Measurements from ENCODE around the gene GNB2. TPM values are rescaled to one million over a fixed set of nuclear protein-coding genes. Genes with fewer than 3 reads are reported as not detected.

Gene GNB2
- total and polyA plus RNA-seq, 3 donors from 2014 or later, result 195 to 325 (median 200) TPM

DNA sequence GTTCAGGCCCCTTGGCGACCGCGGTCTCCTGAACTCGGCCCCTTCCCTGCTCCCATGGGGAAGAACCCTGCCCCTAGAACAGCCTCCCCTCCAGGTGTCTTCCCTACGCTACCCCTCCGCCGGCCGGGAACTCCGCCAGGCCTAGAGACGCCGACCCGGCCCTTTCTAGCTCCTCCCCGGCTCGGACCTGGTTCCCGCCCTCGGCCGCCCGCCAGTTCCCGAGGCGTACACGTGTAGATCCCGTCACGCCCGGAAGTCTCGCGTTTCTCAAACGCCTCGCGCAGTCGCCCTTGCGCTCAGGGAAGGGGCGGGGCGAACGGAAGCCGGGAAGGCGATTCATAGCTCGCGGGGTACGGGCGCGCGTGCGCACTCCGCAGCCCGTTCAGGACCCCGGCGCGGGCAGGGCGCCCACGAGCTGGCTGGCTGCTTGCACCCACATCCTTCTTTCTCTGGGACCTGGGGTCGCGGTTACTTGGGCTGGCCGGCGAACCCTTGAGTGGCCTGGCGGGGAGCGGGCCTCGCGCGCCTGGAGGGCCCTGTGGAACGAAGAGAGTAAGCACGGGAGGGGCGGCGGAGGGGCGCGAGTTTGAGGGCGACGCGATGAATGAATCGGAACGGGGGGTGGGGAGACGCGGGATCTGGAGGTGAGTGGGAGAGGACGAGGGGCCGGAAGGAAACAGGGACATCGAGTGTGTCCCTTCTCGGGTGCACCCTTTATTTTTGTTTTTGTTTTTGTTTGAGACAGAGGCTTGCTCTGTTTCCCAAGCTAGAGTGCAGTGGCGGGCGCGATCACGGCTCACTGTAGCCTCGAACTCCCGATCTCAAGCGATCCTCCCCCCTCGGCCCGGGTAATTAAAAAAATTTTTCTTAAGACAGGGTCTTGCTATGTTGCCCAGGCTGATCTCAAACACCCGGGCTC lies 32.5 kb downstream of the GNB2 start, which contains the start of gene POP7:
POP7 (plus strand) TSS at position 369 of the 919 bp plus-strand sequence. CDS start 710 bp downstream, outside the sequence.
- peak; percentile 99 for DNase-seq
- Histone ChIP-seq H3K27ac (peak within 1 kb of the TSS; percentile 83 to 90), H3K4me1 (peaks cover 7% of the 10 kb centered on the region), H3K27me3 (no peaks in the 10 kb centered on the region), H3K4me3 (peak within 1 kb of the TSS; percentile 75 to 77), H3K36me3 (ENCODE audit: low read depth, missing control alignments) (no peaks in the 10 kb centered on the region), H3K9me3 (no peaks in the 10 kb centered on the region)
- TF ChIP-seq CTCF (IDR thresholded peaks at IDR 0.05), result peak in 1 of 3 experiments; percentile 12
- TF ChIP-seq POLR2A (IDR thresholded peaks at IDR 0.05), result no peak
- WGBS, 2 donors, result 0 to 1% methylated on average over 42 to 86 of the region's 86 CpGs
- intact Hi-C loops (cut with DNase I; ENCODE audit: low total_unique reads), result loop anchor here (5.0 kb wide), 1 partner anchor 146 kb away; the partner anchor contains the start of gene SLC12A9

DNA sequence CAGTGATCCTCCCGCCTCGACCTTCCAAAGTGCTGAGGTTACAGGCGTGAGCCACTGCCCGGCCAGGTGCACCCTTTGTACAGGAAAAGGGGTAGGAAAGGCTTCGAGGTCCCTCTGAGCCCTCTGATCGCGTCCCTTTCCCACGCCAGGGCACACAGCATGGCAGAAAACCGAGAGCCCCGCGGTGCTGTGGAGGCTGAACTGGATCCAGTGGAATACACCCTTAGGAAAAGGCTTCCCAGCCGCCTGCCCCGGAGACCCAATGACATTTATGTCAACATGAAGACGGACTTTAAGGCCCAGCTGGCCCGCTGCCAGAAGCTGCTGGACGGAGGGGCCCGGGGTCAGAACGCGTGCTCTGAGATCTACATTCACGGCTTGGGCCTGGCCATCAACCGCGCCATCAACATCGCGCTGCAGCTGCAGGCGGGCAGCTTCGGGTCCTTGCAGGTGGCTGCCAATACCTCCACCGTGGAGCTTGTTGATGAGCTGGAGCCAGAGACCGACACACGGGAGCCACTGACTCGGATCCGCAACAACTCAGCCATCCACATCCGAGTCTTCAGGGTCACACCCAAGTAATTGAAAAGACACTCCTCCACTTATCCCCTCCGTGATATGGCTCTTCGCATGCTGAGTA lies 33.3 kb downstream of the GNB2 start:
- 13 to 15% methylated on average over 26 to 34 of the region's 34 CpGs for WGBS, 2 donors
- DNase-seq, result no peak

GRCh38 chr7:100708395-100708794 lies 34.9 kb downstream of the GNB2 start:
- peaks cover 7% of the 10 kb centered on the region for H3K4me1 ChIP-seq
- TF ChIP-seq CTCF (IDR thresholded peaks at IDR 0.05) (no peak), POLR2A (IDR thresholded peaks at IDR 0.05) (no peak)

More for the DNA sequence above, 33.3 kb downstream of the GNB2 start:
- no peaks in the 10 kb centered on the region for H3K9me3 ChIP-seq
- intact Hi-C loops (cut with DNase I; ENCODE audit: low total_unique reads), result loop anchor here (5.0 kb wide), 1 partner anchor 146 kb away; the partner anchor contains the start of gene SLC12A9
- no peaks in the 10 kb centered on the region for H3K36me3 ChIP-seq (ENCODE audit: low read depth, missing control alignments)
- no peaks in the 10 kb centered on the region for H3K27me3 ChIP-seq
- no peak for TF ChIP-seq CTCF (IDR thresholded peaks at IDR 0.05)
- no peak for TF ChIP-seq POLR2A (IDR thresholded peaks at IDR 0.05)
- H3K4me3 ChIP-seq, result peak overlapping the region; percentile 75 to 77
- H3K27ac ChIP-seq, result peak overlapping the region in 1 of 2 donors; percentile 90
- H3K4me1 ChIP-seq, result peaks cover 7% of the 10 kb centered on the region

DNA sequence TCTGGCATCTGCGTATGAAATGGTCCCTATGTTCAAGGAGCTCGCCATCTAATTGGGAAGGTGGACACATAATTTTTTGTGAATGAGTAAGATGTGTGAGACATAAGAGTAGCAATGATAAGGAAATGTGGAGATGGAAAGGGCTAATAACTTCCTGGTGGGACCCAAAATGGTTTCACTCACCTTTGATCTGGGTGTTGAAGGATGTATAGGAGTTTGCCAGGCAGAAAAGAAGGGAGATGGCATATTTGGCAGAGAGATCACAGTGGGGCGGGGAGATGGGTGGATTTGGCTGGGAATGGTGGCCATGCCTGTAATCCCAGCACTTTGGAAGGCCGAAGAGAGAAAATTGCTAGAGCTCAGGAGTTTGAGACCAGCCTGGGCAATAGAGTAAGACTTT lies 36.9 kb downstream of the GNB2 start:
- no peak overlapping the region for H3K27ac ChIP-seq
- TF ChIP-seq CTCF (IDR thresholded peaks at IDR 0.05), result no peak
- TF ChIP-seq POLR2A (IDR thresholded peaks at IDR 0.05), result no peak
- intact Hi-C loops (cut with DNase I; ENCODE audit: low total_unique reads), result no loop called here
- no peak overlapping the region for H3K4me3 ChIP-seq
- no peaks in the 10 kb centered on the region for H3K27me3 ChIP-seq
- no peaks in the 10 kb centered on the region for H3K9me3 ChIP-seq
- H3K4me1 ChIP-seq, result peaks cover 7% of the 10 kb centered on the region
- no peaks in the 10 kb centered on the region for H3K36me3 ChIP-seq (ENCODE audit: low read depth, missing control alignments)
- whole genome bisulfite sequencing, 2 donors, result 74 to 78% methylated on average over 4 of the region's 4 CpGs
- DNase-seq, result no peak

More at GRCh38 chr7:100708395-100708794, 34.9 kb downstream of the GNB2 start:
- intact Hi-C loops (cut with DNase I; ENCODE audit: low total_unique reads), result loop anchor here (5.0 kb wide), 1 partner anchor 144 kb away; the partner anchor contains the start of gene SLC12A9
- H3K27me3 ChIP-seq, result no peaks in the 10 kb centered on the region
- no peak for DNase-seq
- 59 to 72% methylated on average over 6 of the region's 6 CpGs for WGBS, 2 donors
- no peaks in the 10 kb centered on the region for H3K9me3 ChIP-seq
- no peak overlapping the region for H3K27ac ChIP-seq
- no peaks in the 10 kb centered on the region for H3K36me3 ChIP-seq (ENCODE audit: low read depth, missing control alignments)
- H3K4me3 ChIP-seq, result no peak overlapping the region

Data from testis (tissue), 3 donors.